Activated T-helper 9 cell treated with anti-CD3 and anti-CD28 coated beads, Interleukin-2, amount 50 U/mL, for 16 hours (primary cell): ENCODE results near the gene CCR5AS.
"Not testable (repeated sequence)": the region's sequence is repeated elsewhere in the genome, so short reads cannot be mapped to it uniquely, and the experiment has no call there.

ENCODE experiments used
- DNase-seq: peaks from one replicate; pipeline ENCODE4 v3.0.0-alpha.2; 2020; ENCODE audit warnings: low read depth

CCR5AS gene

GRCh38 chr3:46429250-46429649 is 22.4 kb upstream of the CCR5AS start:
- DNase-seq: no peak

- DNase-seq: no peak
These were observed 21.3 kb upstream of the CCR5AS start for GRCh38 chr3:46427916-46428833.

GRCh38 chr3:46427404-46427803 is 20.5 kb upstream of the CCR5AS start:
- DNase-seq: not testable (repeated sequence)

DNA sequence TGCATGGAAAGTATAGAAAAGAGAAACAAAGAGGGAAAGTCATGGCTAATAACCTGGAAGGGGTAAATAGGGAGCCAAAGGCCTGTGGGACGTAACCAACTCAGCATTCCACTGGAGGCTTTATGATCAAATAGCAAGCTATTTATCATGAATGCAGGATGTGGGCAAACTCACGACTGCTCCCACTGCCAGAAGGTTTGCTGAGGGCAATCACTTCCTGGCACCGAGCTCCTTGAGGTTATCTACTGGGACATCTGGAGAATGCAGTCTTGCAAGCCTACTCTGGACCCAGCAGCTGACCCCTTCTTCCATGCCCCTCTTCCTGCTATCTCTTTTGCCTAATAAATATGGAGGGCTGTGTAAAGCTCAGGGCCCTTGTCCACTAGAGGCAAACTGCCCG is 19.6 kb upstream of the CCR5AS start:
- not testable (repeated sequence) for DNase-seq

- no peak for DNase-seq
These were observed 16.7 kb upstream of the CCR5AS start for GRCh38 chr3:46423588-46423987.

DNA sequence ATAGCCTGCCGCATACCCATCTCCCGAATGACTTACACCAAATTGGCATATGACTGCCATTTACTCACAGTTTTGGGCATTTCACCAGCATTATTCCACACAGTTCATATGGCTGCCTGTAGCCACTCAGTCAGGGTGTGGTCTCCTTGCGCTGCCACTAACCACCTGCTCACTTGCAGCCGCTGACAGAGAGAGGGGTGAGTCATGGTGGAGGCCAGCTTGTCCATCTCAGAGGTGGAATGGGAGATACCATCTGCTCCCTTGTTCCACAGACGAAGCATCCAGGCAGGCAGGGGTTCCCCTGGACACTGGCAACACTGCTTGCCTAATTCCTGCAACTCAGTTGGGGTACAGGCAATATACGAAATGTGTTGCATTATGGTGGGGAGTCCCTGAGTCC is 15.8 kb upstream of the CCR5AS start:
- no peak for DNase-seq

DNA sequence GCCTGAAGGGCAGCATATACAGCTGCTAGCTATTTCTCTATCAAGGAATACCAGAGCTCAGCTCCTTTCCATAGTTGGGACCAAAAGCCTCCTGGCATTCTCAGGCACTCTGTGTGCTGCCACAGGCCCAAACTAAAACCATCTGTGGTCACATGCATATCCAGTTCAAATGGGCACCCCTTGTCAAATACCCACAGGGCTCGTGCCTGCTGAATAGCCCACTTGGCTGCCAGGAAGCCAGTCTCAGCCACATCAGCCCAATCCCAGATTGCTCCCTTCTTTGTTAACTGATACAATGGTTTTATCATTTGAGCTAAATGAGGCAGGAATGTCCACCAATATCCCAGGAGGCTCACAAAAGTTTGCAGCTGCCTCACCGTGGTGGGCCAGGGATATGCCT is 14.1 kb upstream of the CCR5AS start:
- DNase-seq: no peak

DNA sequence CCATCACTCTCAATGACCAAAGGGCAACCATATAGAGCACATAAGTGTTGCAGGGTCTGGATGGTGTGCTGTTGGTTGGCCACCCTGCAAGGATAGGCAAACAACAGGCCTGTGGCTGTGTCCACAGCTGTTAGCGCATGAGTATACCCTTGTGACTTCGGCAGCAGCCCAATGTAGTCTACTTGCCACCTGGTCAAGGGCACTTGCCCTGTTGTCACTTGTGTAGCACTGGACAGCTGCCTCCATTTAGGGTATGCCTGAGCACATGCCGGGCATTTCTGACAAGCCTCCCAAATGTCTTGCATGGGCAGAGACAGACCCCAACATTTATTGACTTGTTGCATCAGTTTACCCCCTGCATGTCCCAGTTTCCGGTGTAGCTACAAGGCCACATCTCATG is 12.9 kb upstream of the CCR5AS start:
- DNase-seq: no peak

DNA sequence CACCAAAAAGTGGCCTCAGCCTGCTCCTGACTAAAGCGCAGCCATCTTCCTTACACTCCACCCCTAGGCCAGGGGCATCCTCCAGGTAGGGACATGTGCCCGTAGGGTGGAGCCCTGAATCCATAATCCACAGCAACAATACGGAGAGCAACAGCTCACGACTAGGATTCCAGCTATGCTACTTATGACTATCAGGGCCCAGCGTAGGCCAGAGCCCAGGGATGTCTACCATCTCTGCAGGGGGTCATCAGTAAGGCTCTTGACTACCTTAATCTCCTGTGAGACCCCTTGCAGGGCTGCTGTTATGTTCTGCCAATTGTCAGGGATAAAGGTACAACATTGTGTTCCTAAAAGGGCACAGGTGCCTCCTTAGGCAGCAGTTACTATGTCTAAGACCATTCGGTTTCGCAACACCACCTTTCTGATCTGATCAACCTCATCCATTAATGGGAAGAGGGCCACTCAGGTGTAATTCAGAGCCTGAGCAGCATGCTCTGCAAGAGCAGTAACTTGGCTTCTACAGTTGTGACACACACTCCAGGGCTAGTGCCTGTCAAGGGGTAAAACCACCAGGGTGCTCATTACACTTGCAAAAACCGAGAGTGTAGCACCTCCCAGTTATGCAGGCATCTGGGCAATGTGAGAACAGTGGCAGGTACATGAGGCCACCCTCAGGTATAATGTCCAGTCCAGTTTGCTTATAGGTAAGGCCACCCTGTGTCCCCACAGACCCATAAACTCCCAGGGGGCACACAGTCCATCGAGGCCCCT is 11.2 kb upstream of the CCR5AS start:
- DNase-seq: no peak

DNA sequence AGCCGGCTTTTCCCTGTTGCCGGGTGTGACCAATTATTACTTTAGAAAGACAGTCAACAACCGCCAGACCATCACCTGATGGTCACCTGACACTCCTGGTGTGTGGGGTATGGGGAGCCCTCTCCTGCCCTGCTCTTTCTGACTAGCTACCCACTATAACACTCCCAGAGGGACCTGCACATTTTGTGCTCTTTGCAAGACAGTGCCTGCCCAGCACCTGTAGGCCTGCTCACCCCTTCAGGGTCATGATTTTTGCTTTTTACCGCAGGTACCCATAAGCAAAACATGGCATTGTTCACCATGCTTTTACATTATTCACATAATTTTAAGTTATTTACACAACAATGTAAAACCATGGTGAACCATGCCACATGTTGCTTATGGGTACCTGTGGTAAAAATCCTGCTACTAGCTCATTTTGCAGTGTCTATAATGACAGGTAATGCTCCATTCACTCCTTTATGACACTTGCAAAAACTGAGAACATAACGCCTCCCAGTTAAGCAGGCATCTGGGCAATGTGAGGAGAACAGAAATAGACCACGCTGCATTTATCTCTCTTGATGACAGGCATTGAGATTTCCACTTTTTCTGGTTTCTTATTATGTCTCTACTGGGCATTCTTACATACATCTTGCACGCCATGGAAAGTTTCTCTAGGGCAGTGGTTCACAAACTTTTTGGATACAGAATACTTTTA is 10.1 kb upstream of the CCR5AS start:
- DNase-seq: no peak

GRCh38 chr3:46416125-46416810 is 9.4 kb upstream of the CCR5AS start:
- DNase-seq: no peak

DNA sequence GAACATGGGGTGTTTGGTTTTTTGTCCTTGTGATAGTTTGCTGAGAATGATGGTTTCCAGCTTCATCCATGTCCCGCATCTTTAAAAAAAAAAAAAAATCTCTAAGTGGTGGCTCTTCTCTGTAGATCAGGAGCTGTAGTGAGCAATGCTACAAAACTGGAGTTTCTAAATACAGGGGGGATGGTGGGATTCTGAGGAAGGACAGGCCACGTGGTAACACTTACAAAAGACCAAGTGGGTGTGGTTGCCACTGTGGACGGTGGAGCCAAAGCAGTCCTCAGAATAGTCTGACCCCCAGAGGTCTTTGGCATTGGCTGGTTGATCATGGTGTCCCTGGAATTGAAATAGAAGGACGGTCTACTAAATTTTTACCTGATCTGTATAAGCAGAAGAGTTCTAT is 7.9 kb upstream of the CCR5AS start:
- no peak for DNase-seq

DNA sequence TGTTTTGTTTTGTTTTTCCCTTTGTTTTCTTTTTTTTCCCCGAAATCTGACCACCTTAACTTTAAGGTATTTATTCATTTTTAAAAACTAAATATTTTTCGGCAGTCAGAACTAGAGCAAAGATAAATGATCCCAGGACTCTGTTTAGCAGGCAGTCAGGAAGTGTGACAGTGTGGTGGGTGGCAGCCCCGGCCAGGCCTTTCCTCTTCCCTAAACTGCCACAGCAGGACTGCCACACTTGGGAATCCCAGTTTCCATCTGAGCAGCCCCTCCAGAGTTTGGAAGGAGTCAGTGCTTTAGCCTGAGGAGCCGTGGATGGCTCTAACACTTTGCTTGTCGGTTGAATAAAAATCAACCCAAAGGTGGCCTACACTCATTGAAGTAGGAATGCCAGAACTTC is 7.1 kb upstream of the CCR5AS start:
- DNase-seq: no peak

DNA sequence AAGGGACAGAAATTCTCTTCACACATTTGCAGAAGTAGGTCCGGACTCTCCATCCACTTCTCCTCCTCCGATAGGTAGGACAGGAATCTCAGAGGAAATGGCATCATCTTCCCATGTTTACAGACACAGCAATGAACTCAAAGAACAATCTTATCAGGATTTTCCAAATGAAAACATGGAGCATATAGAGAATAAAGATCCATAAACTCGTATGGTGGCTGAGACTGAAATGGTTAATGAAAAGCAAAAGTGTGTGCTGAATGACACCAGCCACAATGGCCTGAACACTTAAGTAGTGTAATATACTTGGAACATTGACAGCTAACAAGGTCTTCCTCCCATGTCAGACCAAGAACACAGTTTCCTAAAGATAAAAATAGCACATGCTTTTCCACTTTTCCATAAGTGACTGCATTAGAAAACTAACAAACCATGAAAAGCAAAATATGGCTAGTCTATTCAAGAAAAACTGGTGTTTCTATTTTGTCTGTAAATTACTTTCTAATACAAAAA is 6.0 kb upstream of the CCR5AS start:
- DNase-seq: no peak

GRCh38 chr3:46411271-46411670 is 4.4 kb upstream of the CCR5AS start:
- DNase-seq: no peak

- no peak for DNase-seq
These were observed 3.8 kb upstream of the CCR5AS start for GRCh38 chr3:46410669-46411068.

DNA sequence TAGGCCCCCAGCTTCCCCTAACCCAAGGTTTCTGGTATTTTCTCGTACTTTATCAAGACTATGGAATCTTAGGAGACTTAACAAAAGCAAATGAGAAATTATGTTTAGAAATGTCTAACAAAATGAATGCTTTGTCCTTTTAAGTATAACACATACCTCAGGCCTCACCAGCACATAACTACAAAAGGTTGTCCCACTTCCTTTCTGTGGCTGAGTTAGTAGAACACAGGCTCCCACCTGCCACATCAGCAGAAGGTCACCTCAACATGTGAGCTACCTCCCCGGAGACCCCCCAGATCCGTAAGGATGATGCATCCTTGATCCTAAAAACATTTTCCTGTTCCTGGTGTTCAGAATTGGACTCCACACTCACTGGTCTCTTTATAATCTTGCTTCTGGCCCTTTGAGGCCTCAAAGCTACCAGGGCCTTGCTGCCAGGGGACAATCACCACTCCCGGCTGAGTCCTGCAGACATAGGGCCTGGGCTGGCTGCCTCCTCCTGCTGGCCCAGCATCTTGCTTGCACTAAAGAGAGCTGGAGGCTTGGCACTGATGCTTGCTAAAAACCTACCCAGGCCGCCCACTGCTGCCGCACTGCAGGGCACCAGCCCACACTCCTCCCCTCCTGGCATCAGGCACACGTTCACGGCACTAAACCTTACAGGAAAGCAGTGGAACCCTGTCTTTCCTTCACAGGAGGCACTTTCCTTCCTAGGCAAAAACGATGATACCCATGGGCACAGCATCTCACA is 3.0 kb upstream of the CCR5AS start:
- DNase-seq: no peak

GRCh38 chr3:46408853-46409252 is 2.0 kb upstream of the CCR5AS start:
- DNase-seq: no peak

- DNase-seq: no peak
These were observed 1.1 kb upstream of the CCR5AS start for GRCh38 chr3:46407970-46408369.

- no peak for DNase-seq
These were observed 451 bp downstream of the CCR5AS start for GRCh38 chr3:46406443-46406787.

- no peak for DNase-seq
These were observed 1.4 kb downstream of the CCR5AS start for GRCh38 chr3:46405301-46406019.
